Measurements from ENCODE around the gene PCDH12.

DNA sequence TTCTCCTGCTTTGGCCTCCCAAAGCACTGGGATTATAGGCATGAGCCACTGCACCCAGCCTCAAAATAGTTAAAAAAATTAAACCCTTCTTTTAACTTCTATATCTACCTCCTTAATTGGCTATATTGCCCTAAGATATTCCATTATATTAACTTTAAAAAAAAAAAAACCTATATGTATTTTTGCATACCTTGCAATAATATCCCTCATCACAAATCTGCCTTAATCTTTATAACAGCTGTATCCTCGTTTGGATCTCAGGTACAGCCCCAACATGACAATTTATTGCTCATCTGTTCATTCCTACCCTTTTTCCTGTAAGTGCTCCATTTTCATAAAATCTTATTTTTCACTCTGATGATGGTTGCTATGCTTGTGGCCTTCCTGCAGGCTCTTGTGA lies 42.2 kb upstream of the PCDH12 start:
- TF ChIP-seq REST (IDR thresholded peaks at IDR 0.05; ENCODE audit: insufficient read depth in 1 of 2, low read depth in 2 of 2, low read length in 2 of 2) (no peak), POLR2AphosphoS5 (IDR thresholded peaks at IDR 0.05; ENCODE audit: low read depth, low read length) (no peak), TAF1 (IDR thresholded peaks at IDR 0.05; ENCODE audit: borderline replicate concordance, insufficient read depth, low read length) (no peak), SIN3A (IDR thresholded peaks at IDR 0.05; ENCODE audit: borderline replicate concordance, insufficient read depth, low read length) (no peak)
